DND-41 (cell line): ENCODE measurements around the gene ADCY1.

Source experiments
- ATAC-seq: fragments of 200-7000 bp; cut with Tn5 transposase; 3 replicates; pipeline ENCODE4 v1.9.1; 2021; ENCODE audit warnings: low read depth; ENCODE audit not compliant: insufficient read depth
- DNase-seq: peaks from one replicate; pipeline ENCODE4 v3.0.0-alpha.2; 2020
- H2AFZ ChIP-seq: 2 replicates; pipeline ENCODE4 v1.6.0; 2012; ENCODE audit warnings: low read depth, low read length
- H3K27ac ChIP-seq: 2 replicates; pipeline ENCODE4 v1.5.1; 2012; ENCODE audit warnings: low read length, inconsistent platforms
- H3K27me3 ChIP-seq: fragments of 200-600 bp; sonication (generic); 2 replicates; pipeline ENCODE4 v1.6.0; 2012; ENCODE audit warnings: low read length, mild to moderate bottlenecking, inconsistent platforms; ENCODE audit not compliant: insufficient read depth, poor library complexity
- H3K36me3 ChIP-seq: 2 replicates; pipeline ENCODE4 v1.5.1; 2012; ENCODE audit warnings: low read length, inconsistent platforms; ENCODE audit not compliant: insufficient read depth
- H3K4me1 ChIP-seq: 2 replicates; pipeline ENCODE4 v1.5.1; 2012; ENCODE audit warnings: mild to moderate bottlenecking, low read length; ENCODE audit not compliant: insufficient read depth
- H3K4me2 ChIP-seq: 2 replicates; pipeline ENCODE4 v1.6.0; 2012; ENCODE audit warnings: mild to moderate bottlenecking, moderate library complexity, low read length, inconsistent platforms; ENCODE audit not compliant: insufficient read depth
- H3K4me3 ChIP-seq, 2 experiments: fragments of 200-600 bp in 1 of 2; shearing (Covaris generic) in 1 of 2; 2 replicates each; pipeline ENCODE4 v1.5.1; 2012 to 2016; ENCODE audit warnings: inconsistent platforms in 2 of 2, low read length in 2 of 2, mild to moderate bottlenecking in 2 of 2, low read depth in 1 of 2, moderate library complexity in 1 of 2
- H3K79me2 ChIP-seq: 2 replicates; pipeline ENCODE4 v1.6.0; 2012; ENCODE audit warnings: low read length, inconsistent platforms; ENCODE audit not compliant: insufficient read depth
- H3K9ac ChIP-seq: 2 replicates; pipeline ENCODE4 v1.6.0; 2012; ENCODE audit warnings: low read depth, mild to moderate bottlenecking, inconsistent platforms, low read length, moderate library complexity
- H3K9me3 ChIP-seq: 2 replicates; pipeline ENCODE4 v1.5.1; 2012; ENCODE audit warnings: low read length, moderate library complexity, mild to moderate bottlenecking, inconsistent platforms; ENCODE audit not compliant: insufficient read depth, severe bottlenecking
- H4K20me1 ChIP-seq: 2 replicates; pipeline ENCODE4 v1.6.0; 2012; ENCODE audit warnings: low read length; ENCODE audit not compliant: insufficient read depth
- EZH2 ChIP-seq: IDR thresholded peaks from 3 replicates; pipeline ENCODE4 v1.6.1; 2012; ENCODE audit warnings: borderline replicate concordance, low read depth, mild to moderate bottlenecking, moderate library complexity, low read length, inconsistent platforms; ENCODE audit not compliant: severe bottlenecking
- TF ChIP-seq, protein P1 (sequence below): IDR thresholded peaks from 2 replicates; pipeline ENCODE4 v1.5.1; 2012; ENCODE audit warnings: borderline replicate concordance, low read length, moderate library complexity, mild to moderate bottlenecking; ENCODE audit not compliant: poor library complexity, severe bottlenecking; ENCODE audit errors: extremely low read depth

ADCY1 gene

DNA sequence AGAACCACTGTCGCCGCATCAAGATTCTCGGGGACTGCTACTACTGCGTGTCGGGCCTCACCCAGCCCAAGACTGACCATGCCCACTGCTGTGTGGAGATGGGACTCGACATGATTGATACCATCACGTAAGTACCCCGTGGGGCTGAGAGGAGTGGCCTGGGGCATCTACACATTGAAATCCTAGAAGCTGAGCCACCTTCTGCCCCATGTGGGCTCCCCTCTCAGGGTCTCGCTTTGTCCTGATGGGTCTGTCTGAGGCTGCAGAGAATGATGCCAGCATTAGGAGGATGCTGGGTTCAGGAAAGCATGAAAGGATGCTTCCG lies 74.5 kb downstream of the ADCY1 start:
- no peak overlapping the region for H3K4me3 ChIP-seq
- no peak for DNase-seq
- no peaks in the 10 kb centered on the region for H3K27me3 ChIP-seq
- no peaks in the 10 kb centered on the region for H3K4me1 ChIP-seq
- no peaks in the 10 kb centered on the region for H3K9me3 ChIP-seq
- no peaks in the 10 kb centered on the region for H3K36me3 ChIP-seq
- TF ChIP-seq, protein P1, sequence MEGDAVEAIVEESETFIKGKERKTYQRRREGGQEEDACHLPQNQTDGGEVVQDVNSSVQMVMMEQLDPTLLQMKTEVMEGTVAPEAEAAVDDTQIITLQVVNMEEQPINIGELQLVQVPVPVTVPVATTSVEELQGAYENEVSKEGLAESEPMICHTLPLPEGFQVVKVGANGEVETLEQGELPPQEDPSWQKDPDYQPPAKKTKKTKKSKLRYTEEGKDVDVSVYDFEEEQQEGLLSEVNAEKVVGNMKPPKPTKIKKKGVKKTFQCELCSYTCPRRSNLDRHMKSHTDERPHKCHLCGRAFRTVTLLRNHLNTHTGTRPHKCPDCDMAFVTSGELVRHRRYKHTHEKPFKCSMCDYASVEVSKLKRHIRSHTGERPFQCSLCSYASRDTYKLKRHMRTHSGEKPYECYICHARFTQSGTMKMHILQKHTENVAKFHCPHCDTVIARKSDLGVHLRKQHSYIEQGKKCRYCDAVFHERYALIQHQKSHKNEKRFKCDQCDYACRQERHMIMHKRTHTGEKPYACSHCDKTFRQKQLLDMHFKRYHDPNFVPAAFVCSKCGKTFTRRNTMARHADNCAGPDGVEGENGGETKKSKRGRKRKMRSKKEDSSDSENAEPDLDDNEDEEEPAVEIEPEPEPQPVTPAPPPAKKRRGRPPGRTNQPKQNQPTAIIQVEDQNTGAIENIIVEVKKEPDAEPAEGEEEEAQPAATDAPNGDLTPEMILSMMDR = no peak
- TF ChIP-seq EZH2 = no peak
- no peaks in the 10 kb centered on the region for H4K20me1 ChIP-seq
- H3K9ac ChIP-seq = no peak overlapping the region
- no peak overlapping the region for H3K27ac ChIP-seq
- H3K79me2 ChIP-seq = no peaks in the 10 kb centered on the region
- H3K4me2 ChIP-seq = no peak overlapping the region
- no peak overlapping the region for H2AFZ ChIP-seq
- no peak for ATAC-seq

DNA sequence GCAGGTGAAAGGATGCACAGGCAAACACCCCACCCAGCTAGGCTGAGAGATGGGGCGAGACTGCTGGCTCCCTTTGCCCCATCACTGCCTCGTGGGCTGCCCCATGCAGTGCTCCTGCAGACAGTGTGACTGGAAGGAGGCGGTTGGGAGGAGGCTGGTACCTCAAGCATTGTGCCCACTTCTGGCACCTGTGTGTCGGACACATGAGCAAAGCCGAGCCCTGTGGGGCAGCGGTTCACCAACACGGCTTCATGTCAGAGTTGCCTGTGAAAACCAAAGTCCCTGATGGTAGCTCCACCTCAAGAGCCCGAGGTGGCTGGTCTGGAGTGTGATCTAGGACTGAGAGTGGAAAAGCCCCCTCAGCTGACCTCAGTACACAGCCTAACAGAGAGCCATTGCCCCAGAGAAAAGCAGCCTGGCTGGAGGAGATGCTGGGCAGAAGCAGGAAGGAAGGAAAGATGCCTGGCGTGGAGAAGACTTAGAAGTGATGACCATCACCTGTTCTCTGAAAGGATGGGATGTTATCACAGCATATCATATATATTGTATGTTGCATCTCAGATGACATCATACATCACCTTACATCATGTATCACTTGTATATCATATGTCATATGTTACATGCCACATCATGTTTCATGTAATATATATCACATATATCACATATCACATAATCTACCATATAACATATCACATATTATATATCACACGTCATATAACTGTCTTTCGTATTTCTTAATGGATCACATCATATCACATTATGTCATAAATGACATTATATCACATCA lies 75.6 kb downstream of the ADCY1 start:
- H3K4me2 ChIP-seq = no peak overlapping the region
- no peaks in the 10 kb centered on the region for H4K20me1 ChIP-seq
- DNase-seq (no peak), ATAC-seq (no peak)
- H3K27ac ChIP-seq = no peak overlapping the region
- no peak overlapping the region for H3K9ac ChIP-seq
- H3K27me3 ChIP-seq = no peaks in the 10 kb centered on the region
- TF ChIP-seq, protein P1 = no peak
- TF ChIP-seq EZH2 = no peak
- no peaks in the 10 kb centered on the region for H3K9me3 ChIP-seq
- H3K36me3 ChIP-seq = no peaks in the 10 kb centered on the region
- no peak overlapping the region for H3K4me3 ChIP-seq
- no peak overlapping the region for H2AFZ ChIP-seq
- H3K4me1 ChIP-seq = no peaks in the 10 kb centered on the region
- H3K79me2 ChIP-seq = no peaks in the 10 kb centered on the region

DNA sequence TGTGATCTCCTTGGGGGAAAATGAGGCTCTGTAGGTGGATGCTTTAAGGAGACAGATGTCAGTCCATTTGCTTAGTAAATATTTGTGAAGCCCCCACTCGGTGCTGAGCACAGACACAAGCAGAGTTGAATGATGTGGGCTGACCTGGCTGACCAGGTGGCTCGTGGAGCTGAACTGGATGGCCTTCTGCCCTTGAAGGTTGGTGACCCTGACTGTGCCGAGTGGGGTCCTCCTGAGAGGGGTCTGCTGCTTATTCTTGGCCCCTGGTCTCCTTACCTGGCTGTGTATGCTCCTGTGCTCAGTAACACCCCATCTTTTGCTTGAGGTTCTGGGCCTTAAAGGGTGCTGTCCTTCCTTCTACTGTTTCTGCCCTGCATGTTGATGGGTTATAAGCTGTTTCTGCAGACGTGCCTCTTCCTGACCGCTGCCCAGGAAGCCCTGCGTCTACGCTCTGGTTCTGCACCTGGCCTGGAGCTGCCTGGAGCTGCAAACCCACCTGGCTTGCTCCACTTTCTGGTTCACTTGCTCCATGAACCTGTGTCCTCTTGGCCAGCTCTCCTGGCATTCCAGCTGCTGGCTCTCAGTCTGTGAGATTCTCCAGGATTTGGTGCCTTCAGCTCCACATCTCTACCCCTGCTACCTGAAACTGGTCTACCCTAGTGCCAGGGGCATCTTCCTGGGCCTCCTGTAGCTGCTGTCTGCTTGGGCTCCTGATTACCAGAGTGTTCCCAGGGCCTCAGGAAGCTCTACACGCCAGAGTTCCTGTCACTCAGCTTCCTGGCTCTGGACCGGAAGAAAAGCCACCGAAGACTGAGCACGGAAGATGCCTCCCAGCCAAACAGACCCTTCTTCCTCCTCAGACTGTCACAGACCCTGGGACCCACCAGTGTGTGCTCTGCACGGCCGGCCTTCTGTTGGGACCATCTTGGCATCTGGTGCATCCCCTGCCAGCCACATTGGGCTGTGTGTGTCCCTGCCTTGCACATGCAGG lies 76.5 kb downstream of the ADCY1 start:
- TF ChIP-seq, protein P1 = no peak
- TF ChIP-seq EZH2 = no peak
- H3K27me3 ChIP-seq = no peaks in the 10 kb centered on the region
- H2AFZ ChIP-seq = no peak overlapping the region
- no peaks in the 10 kb centered on the region for H3K4me1 ChIP-seq
- no peaks in the 10 kb centered on the region for H3K79me2 ChIP-seq
- H3K9me3 ChIP-seq = no peaks in the 10 kb centered on the region
- H3K27ac ChIP-seq = no peak overlapping the region
- DNase-seq (no peak), ATAC-seq (no peak)
- H3K4me2 ChIP-seq = no peak overlapping the region
- no peaks in the 10 kb centered on the region for H3K36me3 ChIP-seq
- H3K4me3 ChIP-seq = no peak overlapping the region
- no peaks in the 10 kb centered on the region for H4K20me1 ChIP-seq
- no peak overlapping the region for H3K9ac ChIP-seq
